H1 (cell line): ENCODE measurements around the gene MSL1. TPM values are rescaled to one million over a fixed set of nuclear protein-coding genes. Genes with fewer than 3 reads are reported as not detected.

Source experiments
- CTCF ChIA-PET: fragments of 300-600 bp; sonication (Branson Sonifier 250); formaldehyde crosslinking; loops from one replicate; lab custom pipeline; 2021; ENCODE audit not compliant: partially characterized antibody; lab: Charles Lee
- POLR2A ChIA-PET: fragments of 300-600 bp; sonication (Branson Sonifier 250); formaldehyde crosslinking; loops from one replicate; lab custom pipeline; 2021; ENCODE audit warnings: inconsistent platforms; ENCODE audit not compliant: partially characterized antibody; lab: Charles Lee
- DNase-seq, 2 experiments: peaks; one replicate each; pipeline versions ENCODE4 v3.0.0 to v3.0.0-alpha.2; 2010 to 2022; ENCODE audit warnings: low spot score in 2 of 2, low read depth in 1 of 2, mixed read lengths in 1 of 2
- FAIRE-seq: peaks from 2 replicates; lab custom pipeline; 2011; peaks lifted over from hg19 to GRCh38; lab: Jason Lieb, UNC
- H2AFZ ChIP-seq: 2 replicates; pipeline ENCODE4 v1.8.1; 2012; ENCODE audit warnings: low read length, inconsistent platforms
- H2AK5ac ChIP-seq: 2 replicates; pipeline ENCODE4 v1.6.1; 2013; ENCODE audit warnings: low read depth, low read length
- H2BK120ac ChIP-seq: replicated peaks from 2 replicates; pipeline ENCODE3; 2013; ENCODE audit warnings: low read depth, low read length, inconsistent platforms
- H2BK12ac ChIP-seq: 2 replicates; pipeline ENCODE4 v1.6.1; 2013; ENCODE audit warnings: low read depth, low read length
- H2BK15ac ChIP-seq: 2 replicates; pipeline ENCODE4 v1.6.1; 2013; ENCODE audit warnings: low read length
- H2BK20ac ChIP-seq: 2 replicates; pipeline ENCODE4 v1.6.1; 2013; ENCODE audit warnings: low read length
- H2BK5ac ChIP-seq: 2 replicates; pipeline ENCODE4 v1.6.1; 2013; ENCODE audit warnings: low read depth, low read length
- H3K14ac ChIP-seq: 2 replicates; pipeline ENCODE4 v1.6.1; 2013; ENCODE audit warnings: inconsistent platforms; ENCODE audit not compliant: insufficient read length
- H3K18ac ChIP-seq: 2 replicates; pipeline ENCODE4 v1.6.1; 2013; ENCODE audit warnings: low read length; ENCODE audit errors: extremely low read depth
- H3K23ac ChIP-seq: 2 replicates; pipeline ENCODE4 v1.6.1; 2013; ENCODE audit warnings: inconsistent platforms; ENCODE audit not compliant: insufficient read length
- H3K23me2 ChIP-seq: 2 replicates; pipeline ENCODE4 v1.6.1; 2013; ENCODE audit warnings: low read depth, low read length
- H3K27ac ChIP-seq: 2 replicates; pipeline ENCODE4 v1.6.1; 2011; ENCODE audit warnings: low read depth, low read length, inconsistent platforms
- H3K27me3 ChIP-seq, 4 experiments: replicated peaks in 1 of 4; 1 replicate in 1 of 4; 2 replicates in 3 of 4; pipeline versions ENCODE4 v1.6.1 to v1.8.1; 2011 to 2013; ENCODE audit warnings: low read length in 3 of 4, mild to moderate bottlenecking in 3 of 4, inconsistent platforms in 2 of 4, mixed read lengths in 2 of 4, moderate library complexity in 1 of 4; ENCODE audit not compliant: control insufficient read depth in 3 of 4, insufficient read depth in 3 of 4; ENCODE audit errors: extremely low read depth in 1 of 4
- H3K36me3 ChIP-seq, 4 experiments: 2 replicates each; pipeline versions ENCODE4 v1.6.1 to v1.8.1; 2011 to 2013; ENCODE audit warnings: mild to moderate bottlenecking in 4 of 4, low read length in 3 of 4, moderate library complexity in 2 of 4, control low read depth in 1 of 4, inconsistent platforms in 1 of 4; ENCODE audit not compliant: insufficient read depth in 4 of 4, control insufficient read depth in 2 of 4
- H3K4ac ChIP-seq: replicated peaks from 2 replicates; pipeline ENCODE3; 2013; ENCODE audit warnings: low read length, low read depth, mixed read lengths, inconsistent platforms; ENCODE audit not compliant: insufficient read length
- H3K4me1 ChIP-seq, 4 experiments: replicated peaks in 1 of 4; 1 replicate in 1 of 4; 2 replicates in 3 of 4; pipeline versions ENCODE4 v1.6.1 to v1.8.1; 2011 to 2013; ENCODE audit warnings: low read length in 3 of 4, inconsistent platforms in 2 of 4, mixed read lengths in 1 of 4; ENCODE audit not compliant: insufficient read depth in 4 of 4, control insufficient read depth in 3 of 4
- H3K4me2 ChIP-seq, 2 experiments: 2 replicates each; pipeline versions ENCODE4 v1.6.1 to v1.8.1; 2011 to 2013; ENCODE audit warnings: low read depth in 2 of 2, low read length in 2 of 2, control low read depth in 1 of 2, inconsistent platforms in 1 of 2, mild to moderate bottlenecking in 1 of 2; ENCODE audit not compliant: insufficient read depth in 1 of 2
- H3K4me3 ChIP-seq, 4 experiments: fragments of 200-600, 300-600 bp in 1 of 4; sonication (generic), shearing (Covaris generic), sonication (Bioruptor Twin) in 1 of 4; 2 replicates each; pipeline versions ENCODE4 v1.5.1 to v1.8.1; 2011 to 2016; ENCODE audit warnings: low read length in 4 of 4, low read depth in 3 of 4, control low read depth in 2 of 4, inconsistent platforms in 2 of 4, mild to moderate bottlenecking in 2 of 4, mixed read lengths in 1 of 4, moderate library complexity in 1 of 4; ENCODE audit not compliant: insufficient read depth in 2 of 4; ENCODE audit errors: extremely low read depth in 1 of 4
- H3K56ac ChIP-seq: replicated peaks from 2 replicates; pipeline ENCODE3; 2013; ENCODE audit warnings: low read depth, mild to moderate bottlenecking, mixed read lengths, low read length, inconsistent platforms; ENCODE audit not compliant: insufficient read length
- H3K79me1 ChIP-seq: 2 replicates; pipeline ENCODE4 v1.6.1; 2013; ENCODE audit warnings: low read depth, low read length, control low read depth
- H3K79me2 ChIP-seq, 2 experiments: 2 replicates each; pipeline versions ENCODE4 v1.6.1 to v1.8.1; 2012 to 2013; ENCODE audit warnings: low read length in 2 of 2, mild to moderate bottlenecking in 2 of 2, inconsistent platforms in 1 of 2; ENCODE audit not compliant: insufficient read depth in 2 of 2, control insufficient read depth in 1 of 2
- H3K9ac ChIP-seq, 4 experiments: replicated peaks in 1 of 4; 1 replicate in 1 of 4; 2 replicates in 3 of 4; pipeline versions ENCODE4 v1.6.1 to v1.8.1; 2011 to 2013; ENCODE audit warnings: low read depth in 3 of 4, low read length in 3 of 4, control low read depth in 2 of 4, mild to moderate bottlenecking in 2 of 4, moderate library complexity in 2 of 4, inconsistent platforms in 1 of 4; ENCODE audit errors: extremely low read depth in 1 of 4
- H3K9me3 ChIP-seq, 2 experiments: 2 replicates each; pipeline versions ENCODE4 v1.6.1 to v1.8.1; 2012 to 2013; ENCODE audit warnings: mild to moderate bottlenecking in 2 of 2, moderate library complexity in 2 of 2, control low read depth in 1 of 2, inconsistent platforms in 1 of 2, low read depth in 1 of 2, low read length in 1 of 2, mixed read lengths in 1 of 2; ENCODE audit not compliant: insufficient read depth in 2 of 2
- H4K20me1 ChIP-seq, 2 experiments: replicated peaks in 1 of 2; 2 replicates each; pipeline versions ENCODE3 to v1.8.1; 2011 to 2013; ENCODE audit warnings: inconsistent platforms in 2 of 2, low read length in 2 of 2, mild to moderate bottlenecking in 1 of 2; ENCODE audit not compliant: insufficient read depth in 2 of 2, control insufficient read depth in 1 of 2
- H4K5ac ChIP-seq: 2 replicates; pipeline ENCODE4 v1.6.1; 2013; ENCODE audit warnings: low read length, low read depth, mixed read lengths, inconsistent platforms; ENCODE audit not compliant: insufficient read length
- H4K8ac ChIP-seq: 2 replicates; pipeline ENCODE4 v1.8.0; 2013; ENCODE audit warnings: mild to moderate bottlenecking, moderate library complexity, low read length, inconsistent platforms; ENCODE audit not compliant: insufficient read depth; ENCODE audit errors: extremely low read depth
- H4K91ac ChIP-seq: replicated peaks from 2 replicates; pipeline ENCODE3; 2013; ENCODE audit warnings: low read length, mixed read lengths, inconsistent platforms; ENCODE audit not compliant: insufficient read length
- ASH2L ChIP-seq: fragments of 200-600, 300-600 bp; sonication (generic); IDR thresholded peaks from one replicate; pipeline ENCODE4 v1.7.1; 2017; ENCODE audit warnings: low read length
- CTCF ChIP-seq, 3 experiments: IDR thresholded peaks; 1 replicate in 2 of 3; 2 replicates in 1 of 3; pipeline versions ENCODE4 v1.5.1 to v1.6.1; 2011; ENCODE audit warnings: low read length in 3 of 3, mild to moderate bottlenecking in 3 of 3, inconsistent platforms in 2 of 3, low read depth in 1 of 3, moderate library complexity in 1 of 3; ENCODE audit not compliant: insufficient read depth in 1 of 3; ENCODE audit errors: control extremely low read depth in 1 of 3
- GTF2F1 ChIP-seq: IDR thresholded peaks from 2 replicates; pipeline ENCODE4 v1.6.1; 2012; ENCODE audit warnings: low read depth, low read length, improper control_type of control experiment, borderline replicate concordance
- HDAC2 ChIP-seq, 2 experiments: fragments of 300-600 bp in 1 of 2; sonication (generic) in 1 of 2; IDR thresholded peaks; 2 replicates each; pipeline ENCODE4 v1.6.1; 2011 to 2012; ENCODE audit warnings: low read depth in 2 of 2, low read length in 2 of 2, mild to moderate bottlenecking in 2 of 2, moderate library complexity in 2 of 2, borderline replicate concordance in 1 of 2, inconsistent platforms in 1 of 2
- SIRT6 ChIP-seq: IDR thresholded peaks from one replicate; pipeline ENCODE4 v1.7.1; 2012; ENCODE audit warnings: low read length, inconsistent platforms
- TAF7 ChIP-seq: optimal IDR thresholded peaks from 2 replicates; pipeline ENCODE3; 2011; ENCODE audit warnings: low read depth, mild to moderate bottlenecking, inconsistent platforms, low read length, moderate library complexity, borderline replicate concordance
- USF2 ChIP-seq: IDR thresholded peaks from 2 replicates; pipeline ENCODE4 v1.6.1; 2011; ENCODE audit warnings: low read length, improper control_type of control experiment
- YY1 ChIP-seq: IDR thresholded peaks from 2 replicates; pipeline ENCODE4 v1.6.1; 2011; ENCODE audit warnings: low read depth, mild to moderate bottlenecking, low read length
- WGBS, 2 experiments: shearing (Covaris generic) in 1 of 2; methylation state at CpG; one replicate each; pipeline versions ENCODE4 v1.1.6 to v1.1.7; 2013 to 2015; ENCODE audit warnings: low lambda C conversion rate in 2 of 2, mixed read lengths in 2 of 2, inconsistent platforms in 1 of 2, low coverage in 1 of 2, missing lambda C conversion rate in 1 of 2; ENCODE audit not compliant: insufficient replicate concordance in 2 of 2, insufficient coverage in 1 of 2, insufficient read length in 1 of 2; ENCODE audit errors: extremely low coverage in 1 of 2, missing lambda C conversion rate in 1 of 2; 5-methylcytosine and 5-hydroxymethylcytosine counted together
- polyA plus RNA-seq, 7 experiments: library from polyadenylated mRNA; depleted of rRNA in 3 of 7; stranded (reverse) in 5 of 7; unstranded in 2 of 7; fragments of >200 nt in 5 of 7; fragments of 200-250 nt in 2 of 7; gene quantifications; 1 replicate in 5 of 7; 2 replicates in 1 of 7; 4 replicates in 1 of 7; pipeline versions ENCODE4 v1.2.1 to v1.2.3, GENCODE V29; 2011 to 2013; ENCODE audit warnings: missing spikeins in 2 of 7, mixed read lengths in 2 of 7
- total RNA-seq: library from RNA; stranded (reverse); fragmentation: NEBNext Ultra II Directional; extraction: Animal tissue kit (Norgen Biotek cat#: 25700); gene quantifications from 2 replicates; pipeline ENCODE4 v1.2.1, GENCODE V29; 2021

Gene MSL1
- total and polyA plus RNA-seq, 2 of the 8 experiments (the other 6 are each of a cell fraction or from before 2014, with no cell fraction given), result 24.1 to 66.5 TPM

GRCh38 chr17:40159456-40159855, 37.7 kb downstream of the MSL1 start:
- 87% methylated on average over 5 of the region's 6 CpGs; no CpG with 5 or more reads in 1 of the 2 experiments for WGBS, 2 experiments
- Histone ChIP-seq H4K5ac (no peak overlapping the region), H2BK120ac (no peak overlapping the region), H3K27me3 (no peaks in the 10 kb centered on the region), H3K9ac (no peak overlapping the region), H3K4me3 (no peak overlapping the region), H2AFZ (no peak overlapping the region), H2BK5ac (no peak overlapping the region), H3K4me2 (no peak overlapping the region), H3K9me3 (no peaks in the 10 kb centered on the region), H4K8ac (no peak overlapping the region; the same call in 1 of the 2 replicates), H3K27ac (no peak overlapping the region), H3K79me1 (peaks cover 6% of the 10 kb centered on the region), H3K18ac (no peak overlapping the region), H3K56ac (no peak overlapping the region), H3K14ac (no peak overlapping the region), H3K79me2 (peaks cover 2 to 36% of the 10 kb centered on the region in 2 experiments; a peak in 3 of 4 replicates), H3K23ac (no peak overlapping the region), H3K4ac (no peak overlapping the region), H2BK20ac (no peak overlapping the region), H3K36me3 (peaks cover 24 to 37% (median 32%) of the 10 kb centered on the region in 4 experiments), H2AK5ac (no peak overlapping the region), H2BK12ac (no peak overlapping the region), H4K20me1 (peaks cover 0 to 3% of the 10 kb centered on the region in 2 experiments), H4K91ac (no peak overlapping the region), H3K23me2 (no peaks in the 10 kb centered on the region), H3K4me1 (no peaks in the 10 kb centered on the region), H2BK15ac (no peak overlapping the region)
- CTCF ChIA-PET, result interaction anchor here (1.0 to 6.1 kb wide), 3 partner anchors 8 to 76 kb away, joined by 3 to 48 read pairs (median 3); no protein-coding TSS in a partner anchor
- DNase-seq (no peak), FAIRE-seq (no peak)
- POLR2A ChIA-PET, result interaction anchor here (4.2 kb wide), 1 partner anchor 14 kb away, joined by 31 read pairs; no protein-coding TSS in a partner anchor
- TF ChIP-seq TAF7, result no peak
- TF ChIP-seq SIRT6, result no peak
- no peak for TF ChIP-seq USF2
- TF ChIP-seq HDAC2 (IDR thresholded peaks at IDR 0.05; ENCODE audit: borderline replicate concordance in 1 of 2, low read depth in 2 of 2, low read length in 2 of 2), result no peak
- TF ChIP-seq CTCF (IDR thresholded peaks at IDR 0.05; ENCODE audit: control extremely low read depth in 1 of 3, insufficient read depth in 1 of 3, low read depth in 1 of 3, low read length in 3 of 3), result no peak
- TF ChIP-seq GTF2F1, result no peak
- TF ChIP-seq YY1, result no peak
- TF ChIP-seq ASH2L, result no peak
